Heart left ventricle (tissue), 16 donors: ENCODE data around the gene TANGO2. TPM values are rescaled to one million over a fixed set of nuclear protein-coding genes. Genes with fewer than 3 reads are reported as not detected.

Experiments used
- ATAC-seq, 4 donors: fragments of 200-7000 bp; cut with Tn5 transposase; one replicate each; pipeline ENCODE4 v1.9.1; 2020 to 2022; ENCODE audit warnings: moderate library complexity in 4 of 4, mild to moderate bottlenecking in 3 of 4, moderate number of reproducible peaks in 1 of 4
- DNase-seq, 5 donors: peaks; one replicate each; pipeline ENCODE4 v3.0.0-alpha.2; 2020
- H3K27ac ChIP-seq, 12 donors: fragments of 200-600 bp; sonication (generic) in 4 of 12; one replicate each; pipeline versions ENCODE4 v1.5.0 to v1.8.0; 2016 to 2022; ENCODE audit warnings: mild to moderate bottlenecking in 2 of 12
- H3K27me3 ChIP-seq, 9 donors: fragments of 200-600 bp; sonication (generic) in 2 of 9; one replicate each; pipeline versions ENCODE4 v1.5.1 to v1.8.0; 2016 to 2022; ENCODE audit warnings: mild to moderate bottlenecking in 3 of 9
- H3K36me3 ChIP-seq, 9 donors: fragments of 200-600 bp; sonication (generic) in 2 of 9; one replicate each; pipeline versions ENCODE4 v1.5.0 to v1.8.0; 2018 to 2022; ENCODE audit warnings: mild to moderate bottlenecking in 2 of 9
- H3K4me1 ChIP-seq, 12 donors: fragments of 200-600 bp; sonication (generic) in 4 of 12; one replicate each; pipeline versions ENCODE4 v1.5.0 to v1.8.0; 2016 to 2022; ENCODE audit warnings: mild to moderate bottlenecking in 3 of 12
- H3K4me3 ChIP-seq, 12 donors: fragments of 200-600 bp; sonication (generic) in 4 of 12; one replicate each; pipeline versions ENCODE4 v1.5.0 to v1.8.0; 2017 to 2022; ENCODE audit warnings: mild to moderate bottlenecking in 9 of 12, moderate library complexity in 4 of 12
- H3K9me3 ChIP-seq, 12 donors: fragments of 200-600 bp; sonication (generic) in 4 of 12; one replicate each; pipeline versions ENCODE4 v1.5.0 to v1.8.0; 2016 to 2022; ENCODE audit warnings: mild to moderate bottlenecking in 1 of 12
- POLR2A ChIP-seq, 2 donors: fragments of 450-650 bp; IDR thresholded peaks; one replicate each; pipeline ENCODE4 v1.6.1; 2017; ENCODE audit warnings: antibody characterized with exemption in 2 of 2, mild to moderate bottlenecking in 2 of 2, moderate library complexity in 2 of 2
- WGBS, 4 donors: extraction: QIAGEN DNeasy Blood & Tissue Kit in 2 of 4; methylation state at CpG; one replicate each; pipeline versions ENCODE4 v1.1.5 to v1.1.7; 2013 to 2018; 5-methylcytosine and 5-hydroxymethylcytosine counted together
- intact Hi-C, 10 donors: fragments of 100-400 bp; cut with DNase I; formaldehyde crosslinking; loops; one replicate each; pipeline versions ENCODE4 v1.11.1 to v1.14.2; 2022
- polyA plus RNA-seq, 2 donors: library from polyadenylated mRNA; stranded (reverse); fragments of 200-250 nt; gene quantifications; one replicate each; pipeline ENCODE4 v1.2.3, GENCODE V29; 2013
- total RNA-seq, 9 donors: library from RNA; depleted of rRNA in 2 of 9; stranded (reverse); fragments of >200 nt in 2 of 9; fragmentation: NEBNext Ultra II Directional in 3 of 9; extraction: Animal tissue kit (Norgen Biotek cat#: 25700) in 3 of 9; gene quantifications; one replicate each; pipeline versions ENCODE4 v1.1.0 to v1.2.4, GENCODE V29; 2016 to 2023
- TF ChIP-seq, protein P1 (sequence below), 12 donors: fragments of 200-600 bp; sonication (generic) in 4 of 12; IDR thresholded peaks; one replicate each; pipeline versions ENCODE4 v1.5.0 to v1.8.0; 2018 to 2022; ENCODE audit warnings: antibody characterized with exemption in 12 of 12, mild to moderate bottlenecking in 5 of 12
- donor health status: ischemic (EF 13 %, LVEDD 7.1; RV severe dilation, severe dysfunction).
- donor health status: healthy with polysubstance abuse.
- donor health status: DM: no; HTN: yes; CAD: no.
- donor health status: DM: no; HTN: no; CAD: no.
- donor health status: ischemic (EF 25% LVEDD 6.9; RV normal size, moderate dysfunction).
- donor health status: ischemic (EF 25% LVEDD 5.7; RV mildly dilated, moderate dysfunction).
- donor health status: healthy.
- donor health status: DM: yes; HTN: yes; CAD: no.
- donor health status: ischemic (EF 35%, LVEDD 5.7; RV mildly dilated, moderate dysfunction).
- donor health status: nonischemic (EF 11% LVEDD 7.7; RV severe dilation, severe dysfunction).
- donor health status: DM: yes; HTN: yes; CAD: no.
- donor health status: PGD.
- donor health status: ischemic (EF 29% LVEDD 5.4; RV normal size, mild dysfunction).
- donor health status: nonischemic (EF 23%, LVEDD 6.1; RV moderate dilation, normal function).

The TANGO2 gene
- total and polyA plus RNA-seq, 11 donors, result 51.3 to 341 (median 63.0) TPM

- WGBS, 4 donors, result 89 to 94% (median 91%) methylated on average over 21 to 32 of the region's 32 CpGs
- no peak for ATAC-seq
- TF ChIP-seq, protein P1, sequence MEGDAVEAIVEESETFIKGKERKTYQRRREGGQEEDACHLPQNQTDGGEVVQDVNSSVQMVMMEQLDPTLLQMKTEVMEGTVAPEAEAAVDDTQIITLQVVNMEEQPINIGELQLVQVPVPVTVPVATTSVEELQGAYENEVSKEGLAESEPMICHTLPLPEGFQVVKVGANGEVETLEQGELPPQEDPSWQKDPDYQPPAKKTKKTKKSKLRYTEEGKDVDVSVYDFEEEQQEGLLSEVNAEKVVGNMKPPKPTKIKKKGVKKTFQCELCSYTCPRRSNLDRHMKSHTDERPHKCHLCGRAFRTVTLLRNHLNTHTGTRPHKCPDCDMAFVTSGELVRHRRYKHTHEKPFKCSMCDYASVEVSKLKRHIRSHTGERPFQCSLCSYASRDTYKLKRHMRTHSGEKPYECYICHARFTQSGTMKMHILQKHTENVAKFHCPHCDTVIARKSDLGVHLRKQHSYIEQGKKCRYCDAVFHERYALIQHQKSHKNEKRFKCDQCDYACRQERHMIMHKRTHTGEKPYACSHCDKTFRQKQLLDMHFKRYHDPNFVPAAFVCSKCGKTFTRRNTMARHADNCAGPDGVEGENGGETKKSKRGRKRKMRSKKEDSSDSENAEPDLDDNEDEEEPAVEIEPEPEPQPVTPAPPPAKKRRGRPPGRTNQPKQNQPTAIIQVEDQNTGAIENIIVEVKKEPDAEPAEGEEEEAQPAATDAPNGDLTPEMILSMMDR (IDR thresholded peaks at IDR 0.05), result no peak
- Histone ChIP-seq H3K4me1 (peaks cover 0 to 14% (median 0%) of the 10 kb centered on the region in 12 donors), H3K9me3 (no peaks in the 10 kb centered on the region), H3K36me3 (peaks cover 0 to 78% (median 54%) of the 10 kb centered on the region in 9 donors), H3K27me3 (no peaks in the 10 kb centered on the region), H3K27ac (no peak overlapping the region), H3K4me3 (no peak overlapping the region)
- intact Hi-C loops, result loop anchor here in 1 of 10 donors (10.0 kb wide), 1 partner anchor 127 kb away; no protein-coding TSS in a partner anchor
- no peak for DNase-seq
Measured at GRCh38 chr22:19977296-19978243, 43.3 kb upstream of the TANGO2 start.

DNA sequence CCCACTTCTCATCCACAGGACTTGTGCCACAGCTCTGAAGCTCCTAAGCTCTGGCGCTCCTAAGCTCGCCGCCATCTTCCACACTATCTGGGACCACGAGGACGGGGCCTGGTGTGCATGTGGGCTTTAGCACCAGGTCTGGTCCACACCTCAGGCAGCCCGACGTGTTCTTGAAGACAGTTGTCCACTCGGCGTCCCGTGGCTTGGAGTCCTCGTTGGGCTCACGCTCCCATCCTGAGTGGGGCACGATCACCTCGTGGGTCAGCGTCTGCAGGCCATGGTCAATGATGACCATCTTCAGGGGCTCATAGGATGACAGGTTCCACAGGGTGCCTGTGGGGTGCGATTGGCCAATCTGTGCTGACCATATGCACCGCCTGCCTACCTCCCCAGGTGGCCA is 42.2 kb upstream of the TANGO2 start:
- DNase-seq, result no peak
- TF ChIP-seq, protein P1 (IDR thresholded peaks at IDR 0.05), result no peak
- TF ChIP-seq POLR2A (IDR thresholded peaks at IDR 0.05), result no peak

DNA sequence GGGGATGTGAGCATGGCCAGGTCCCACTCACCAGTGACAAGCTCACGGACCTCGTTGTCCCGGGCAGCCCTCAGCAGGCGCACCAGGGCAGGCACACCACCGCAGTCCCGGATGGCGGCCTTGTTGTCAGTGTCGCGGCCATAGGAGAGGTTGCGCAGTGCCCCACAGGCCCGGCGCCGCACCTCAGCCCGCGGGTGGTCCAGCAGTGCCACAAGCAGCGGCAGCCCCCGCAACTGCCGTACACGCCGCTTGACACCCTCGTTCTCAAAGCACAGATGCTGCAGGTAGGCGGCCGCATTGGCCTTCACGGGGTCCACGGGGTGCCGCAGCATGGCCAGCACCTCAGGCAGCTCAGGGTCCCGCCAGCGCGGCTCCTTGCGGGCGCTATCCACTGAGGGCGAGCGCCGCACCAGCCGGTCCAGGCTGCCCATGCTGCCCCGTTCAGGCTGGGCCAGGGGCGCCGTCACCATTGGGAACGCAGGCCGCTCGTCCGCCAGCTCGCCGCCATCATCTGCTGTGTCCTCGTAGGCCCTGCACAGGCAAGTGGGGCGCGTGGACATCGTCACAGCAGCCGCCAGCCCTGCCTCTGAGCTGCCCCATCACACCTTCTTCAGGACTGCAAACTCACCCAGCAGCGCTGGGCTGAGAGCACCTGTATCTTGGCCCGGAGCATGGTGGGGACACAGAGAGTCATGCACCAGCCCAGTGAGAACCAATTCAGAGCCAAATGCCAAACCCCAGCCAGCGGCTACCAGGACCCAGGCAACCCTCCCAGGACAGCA is 41.0 kb upstream of the TANGO2 start:
- H3K36me3 ChIP-seq, result peaks cover 0 to 60% (median 43%) of the 10 kb centered on the region in 9 donors

More for the DNA sequence above, 42.2 kb upstream of the TANGO2 start:
- Histone ChIP-seq H3K4me3 (no peak overlapping the region), H3K4me1 (peaks cover 0 to 26% (median 10%) of the 10 kb centered on the region in 12 donors), H3K27ac (no peak overlapping the region), H3K9me3 (no peaks in the 10 kb centered on the region), H3K36me3 (peaks cover 0 to 67% (median 43%) of the 10 kb centered on the region in 9 donors), H3K27me3 (no peaks in the 10 kb centered on the region)
- intact Hi-C loops, result loop anchor here in 1 of 10 donors (10.0 kb wide), 1 partner anchor 126 kb away; no protein-coding TSS in a partner anchor
- WGBS, 4 donors, result 89 to 95% (median 95%) methylated on average over 17 of the region's 17 CpGs
- ATAC-seq, result no peak

More for the DNA sequence above, 41.0 kb upstream of the TANGO2 start:
- no peak overlapping the region for H3K27ac ChIP-seq
- DNase-seq (peak in 2 of 5 donors; percentile 15 to 62), ATAC-seq (no peak)
- intact Hi-C loops, result loop anchor here in 1 of 10 donors (10.0 kb wide), 1 partner anchor 125 kb away; no protein-coding TSS in a partner anchor
- no peak overlapping the region for H3K4me3 ChIP-seq
- TF ChIP-seq POLR2A (IDR thresholded peaks at IDR 0.05), result no peak
- TF ChIP-seq, protein P1 (IDR thresholded peaks at IDR 0.05), result no peak
- no peaks in the 10 kb centered on the region for H3K27me3 ChIP-seq
- 94% methylated on average over 34 to 52 of the region's 52 CpGs for WGBS, 4 donors
- H3K4me1 ChIP-seq, result peaks cover 0 to 34% (median 19%) of the 10 kb centered on the region in 12 donors
- no peaks in the 10 kb centered on the region for H3K9me3 ChIP-seq
